Tongue (tissue), 2 donors: ENCODE measurements around the gene LRRFIP1. TPM values are rescaled to one million over a fixed set of nuclear protein-coding genes. Genes with fewer than 3 reads are reported as not detected.

Experiments used
- DNase-seq: peaks from one replicate; pipeline ENCODE4 v3.0.0-alpha.2; 2015
- total RNA-seq: library from RNA; depleted of rRNA; stranded (reverse); fragments of >200 nt; gene quantifications from one replicate; pipeline ENCODE4 v1.2.3, GENCODE V29; 2014

LRRFIP1 gene
- total RNA-seq, 1 donor from 2014 or later, result 132 TPM

- peak; percentile 97 for DNase-seq
Observed at GRCh38 chr2:237726401-237726830, 99.0 kb downstream of the LRRFIP1 start.

DNA sequence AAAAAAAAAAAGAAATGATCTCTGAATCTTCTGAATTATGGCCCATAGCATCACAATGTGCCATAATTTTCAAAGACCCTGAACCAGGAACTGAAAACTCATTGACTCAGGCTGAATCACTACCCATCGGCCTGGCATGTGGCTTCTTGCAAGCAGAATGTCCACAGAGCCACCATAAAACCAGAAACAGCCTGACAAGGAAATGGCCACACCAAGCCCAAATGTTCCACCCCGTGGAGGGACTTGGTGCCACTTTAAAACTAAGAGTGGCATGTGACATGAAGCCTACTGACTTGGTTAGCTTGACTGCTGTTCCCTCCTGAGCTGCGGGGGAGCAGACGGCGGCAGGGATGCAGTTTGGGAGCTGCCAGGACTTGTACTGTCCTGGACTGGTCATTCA is 100.0 kb downstream of the LRRFIP1 start:
- DNase-seq, result no peak

GRCh38 chr2:237729681-237730475 is 102.5 kb downstream of the LRRFIP1 start:
- DNase-seq, result no peak

DNA sequence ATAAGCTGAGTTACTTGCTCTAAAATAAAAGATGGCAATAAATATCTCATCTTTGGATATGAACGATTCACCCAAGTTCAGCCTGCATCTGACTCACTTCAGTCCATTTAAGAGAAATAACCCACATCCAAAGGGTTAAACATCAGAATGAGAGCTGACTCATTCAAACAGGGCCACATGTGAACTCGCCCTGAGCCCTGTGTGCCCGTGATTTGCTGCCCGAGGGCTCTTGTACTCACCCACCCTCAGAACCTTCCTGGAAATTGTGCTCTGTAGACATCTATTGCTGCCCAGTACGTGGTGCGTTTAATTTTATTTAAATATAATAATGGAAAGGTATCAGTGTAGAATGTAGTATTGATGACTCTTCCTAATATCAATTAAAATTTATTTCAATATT is 104.3 kb downstream of the LRRFIP1 start:
- DNase-seq, result no peak

GRCh38 chr2:237732070-237732469 is 104.7 kb downstream of the LRRFIP1 start:
- DNase-seq, result no peak

- DNase-seq, result peak; percentile 49
Observed at GRCh38 chr2:237732790-237733381, 105.5 kb downstream of the LRRFIP1 start.

- DNase-seq, result no peak
Observed at GRCh38 chr2:237733677-237734300, 106.4 kb downstream of the LRRFIP1 start.

- no peak for DNase-seq
Observed at GRCh38 chr2:237734905-237735623, 107.7 kb downstream of the LRRFIP1 start.

- no peak for DNase-seq
Observed at GRCh38 chr2:237735798-237736197, 108.4 kb downstream of the LRRFIP1 start.

GRCh38 chr2:237736783-237737182 is 109.4 kb downstream of the LRRFIP1 start:
- no peak for DNase-seq

DNA sequence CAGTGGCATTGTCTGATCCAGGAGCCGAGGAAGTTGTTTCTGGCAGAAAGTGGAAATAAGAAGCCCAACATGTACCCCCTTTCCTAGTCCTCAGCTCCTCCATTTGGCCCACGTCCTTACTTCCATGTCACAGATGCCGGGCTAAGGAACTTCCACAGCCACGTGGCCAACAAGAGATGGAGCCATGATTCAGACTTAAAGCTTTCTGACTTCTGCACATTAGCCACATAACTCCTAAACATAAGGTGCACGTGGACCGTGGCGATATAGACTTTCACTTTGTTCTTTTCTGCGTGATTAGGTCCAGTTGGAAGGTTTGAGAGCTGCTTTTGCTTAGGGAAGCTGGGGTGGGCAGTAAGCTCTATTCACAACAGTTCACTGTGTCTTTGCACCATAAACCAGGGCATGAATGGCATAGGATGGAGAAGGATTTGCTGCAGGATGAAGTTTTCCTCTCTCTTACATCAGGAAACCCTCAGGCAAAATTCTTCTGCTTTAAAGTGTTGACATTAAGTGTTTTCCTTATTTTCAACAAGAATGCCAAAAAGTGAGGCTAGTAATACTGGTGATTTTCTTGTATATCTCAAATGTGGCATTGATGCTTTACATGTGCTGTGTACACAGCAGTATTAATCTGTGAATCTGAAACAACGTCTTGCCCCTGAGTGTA is 109.9 kb downstream of the LRRFIP1 start:
- DNase-seq, result no peak

DNA sequence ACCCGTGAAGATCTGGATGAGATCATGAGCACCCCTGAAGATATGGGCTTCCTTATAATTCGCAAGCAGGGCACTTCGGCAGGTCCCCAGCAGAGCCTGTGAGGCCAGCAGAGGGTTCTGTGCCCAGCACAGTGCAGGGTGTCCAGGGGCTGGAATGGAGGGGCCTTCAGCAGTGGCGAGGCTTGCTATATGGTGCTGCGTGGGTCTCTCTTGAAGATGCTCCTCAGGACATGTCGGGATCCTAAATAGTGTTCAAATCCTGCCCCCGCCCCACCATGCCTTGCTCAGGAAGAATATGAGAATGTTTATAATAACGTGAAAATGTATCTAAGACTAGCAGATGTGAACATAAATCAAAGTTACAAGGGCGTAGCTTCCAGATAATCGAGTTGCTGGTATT is 110.9 kb downstream of the LRRFIP1 start:
- DNase-seq, result no peak

GRCh38 chr2:237739101-237739500 is 111.7 kb downstream of the LRRFIP1 start:
- no peak for DNase-seq

GRCh38 chr2:237742191-237742590 is 114.8 kb downstream of the LRRFIP1 start:
- DNase-seq, result no peak

GRCh38 chr2:237742614-237743013 is 115.2 kb downstream of the LRRFIP1 start:
- DNase-seq, result no peak

- DNase-seq, result no peak
Observed at GRCh38 chr2:237743024-237743423, 115.6 kb downstream of the LRRFIP1 start.

GRCh38 chr2:237743561-237744269 is 116.3 kb downstream of the LRRFIP1 start:
- DNase-seq, result no peak

GRCh38 chr2:237744270-237744612 is 116.9 kb downstream of the LRRFIP1 start:
- DNase-seq, result no peak

GRCh38 chr2:237744613-237745249 is 117.3 kb downstream of the LRRFIP1 start:
- DNase-seq, result peak; percentile 88

GRCh38 chr2:237745250-237745613 is 117.8 kb downstream of the LRRFIP1 start:
- no peak for DNase-seq
